Measurements from ENCODE around the gene KDM7A.
"Not testable (repeated sequence)": the region's sequence is repeated elsewhere in the genome, so short reads cannot be mapped to it uniquely, and the experiment has no call there.

KDM7A gene

DNA sequence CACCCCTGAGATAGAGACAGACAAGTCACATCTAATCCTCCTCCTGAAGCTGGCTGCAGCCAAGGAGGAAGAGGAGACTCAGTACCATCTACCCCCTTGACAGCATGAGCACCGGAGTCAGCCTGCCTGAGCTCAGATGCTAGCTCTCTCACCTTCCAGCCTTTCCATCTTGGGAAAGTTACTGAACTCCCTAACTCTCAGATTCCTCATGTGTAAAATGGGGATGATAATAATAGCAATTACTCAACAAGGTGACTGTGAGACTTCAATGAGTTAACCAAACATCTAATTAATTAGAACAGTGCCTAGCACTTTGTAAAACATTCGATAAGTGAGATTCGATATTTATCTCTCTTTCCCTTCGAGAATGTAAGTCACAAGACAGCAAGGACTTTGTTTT is 6.4 kb downstream of the KDM7A start:
- in situ Hi-C loops (cut with MboI; ENCODE audit: low pct_unique_long_range_greater_than_20kb, low sequenced_read_pairs), result no loop called here
- DNase-seq, result no peak

DNA sequence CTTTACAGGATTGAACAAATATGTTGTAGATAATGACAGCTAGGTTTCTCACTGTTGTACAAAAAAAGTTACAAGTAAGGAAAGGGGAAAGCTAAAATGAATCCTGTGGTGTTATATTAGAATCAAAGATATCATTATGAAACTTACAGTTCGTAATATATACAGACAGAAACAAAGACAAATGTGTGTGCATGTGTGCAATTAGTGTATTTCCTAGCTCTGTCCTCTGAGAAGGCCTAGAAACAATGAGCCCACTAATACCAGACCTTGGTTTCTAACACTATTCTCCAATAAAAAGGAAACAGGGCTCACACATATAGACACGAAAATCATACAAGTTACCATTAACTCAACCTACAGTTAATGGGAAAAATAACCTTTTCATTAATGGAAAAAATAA is 8.0 kb downstream of the KDM7A start:
- DNase-seq, result no peak
- in situ Hi-C loops (cut with MboI; ENCODE audit: low pct_unique_long_range_greater_than_20kb, low sequenced_read_pairs), result no loop called here

GRCh38 chr7:140165422-140165821 is 11.4 kb downstream of the KDM7A start:
- in situ Hi-C loops (cut with MboI; ENCODE audit: low pct_unique_long_range_greater_than_20kb, low sequenced_read_pairs), result no loop called here
- no peak for DNase-seq

GRCh38 chr7:140162081-140162480 is 14.7 kb downstream of the KDM7A start:
- in situ Hi-C loops (cut with MboI; ENCODE audit: low pct_unique_long_range_greater_than_20kb, low sequenced_read_pairs), result not testable (repeated sequence)
- DNase-seq, result peak; percentile 31

GRCh38 chr7:140161047-140161446 is 15.7 kb downstream of the KDM7A start:
- no peak for DNase-seq
- in situ Hi-C loops (cut with MboI; ENCODE audit: low pct_unique_long_range_greater_than_20kb, low sequenced_read_pairs), result no loop called here

DNA sequence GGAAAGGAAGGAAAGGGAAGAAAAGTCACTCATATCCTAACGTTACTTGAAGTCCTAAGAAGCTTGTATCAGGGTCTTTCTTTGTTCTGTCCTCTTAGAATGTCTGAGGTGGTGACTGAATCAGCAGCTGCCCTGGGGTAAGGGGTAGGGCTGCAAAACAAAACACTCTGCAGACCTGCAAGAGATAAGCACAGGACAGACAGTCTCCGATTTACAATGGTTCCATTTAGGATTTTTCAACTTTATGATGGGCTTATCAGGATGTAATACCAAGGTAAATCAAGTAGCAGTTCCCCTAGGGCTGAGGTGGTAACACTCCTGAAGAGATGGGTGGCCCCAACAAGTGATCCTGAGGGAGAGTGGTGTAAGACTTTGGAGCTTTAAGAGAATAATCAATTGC is 16.5 kb downstream of the KDM7A start:
- no peak for DNase-seq
- in situ Hi-C loops (cut with MboI; ENCODE audit: low pct_unique_long_range_greater_than_20kb, low sequenced_read_pairs), result no loop called here

DNA sequence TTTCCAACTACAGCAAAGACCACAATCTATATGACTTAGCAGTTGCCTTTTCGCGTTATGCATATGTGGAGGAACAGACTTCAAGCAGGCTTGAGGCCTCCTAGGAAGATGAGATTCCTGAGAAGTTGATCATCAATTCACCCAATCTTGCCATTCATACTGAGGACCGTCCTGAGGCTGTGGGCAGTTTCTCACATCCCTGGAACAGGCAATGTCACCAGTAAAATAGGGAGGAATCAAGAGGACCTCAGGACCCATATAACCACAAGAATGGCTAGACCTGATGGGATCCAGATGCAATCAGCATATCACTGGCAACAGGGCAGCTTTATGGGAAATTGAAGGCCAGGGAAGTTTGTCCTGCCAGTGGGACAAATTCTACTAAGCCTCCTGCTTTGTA is 17.3 kb downstream of the KDM7A start:
- no peak for DNase-seq
- in situ Hi-C loops (cut with MboI; ENCODE audit: low pct_unique_long_range_greater_than_20kb, low sequenced_read_pairs), result no loop called here

DNA sequence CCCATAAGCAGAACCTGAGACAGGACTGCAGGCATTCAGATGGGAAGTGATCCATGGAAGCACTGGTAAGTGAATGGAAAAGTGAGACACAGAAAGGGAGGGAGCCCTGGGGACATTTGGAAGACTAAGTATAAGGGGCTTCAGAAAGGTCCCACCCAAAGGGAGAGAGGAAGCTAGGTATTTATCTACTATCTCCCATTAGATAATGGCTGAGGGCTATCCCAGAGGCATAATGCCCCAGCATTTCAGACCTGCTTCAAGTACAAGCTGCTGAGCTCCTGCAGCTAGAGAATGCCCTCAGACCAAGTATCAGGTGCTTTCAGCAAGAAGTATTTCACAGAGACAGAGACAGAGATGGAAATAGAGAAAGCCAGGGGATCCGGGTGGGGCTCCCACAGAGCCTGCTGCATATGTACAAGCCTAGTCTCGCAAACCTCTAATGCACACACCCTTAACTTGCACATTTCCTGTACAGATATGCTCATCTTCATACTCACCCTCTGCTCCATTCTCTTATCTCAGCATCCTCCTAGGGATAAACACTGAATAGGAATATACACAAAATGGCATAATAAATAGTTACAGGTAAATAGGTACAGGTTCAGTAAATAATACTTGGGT is 20.2 kb downstream of the KDM7A start:
- in situ Hi-C loops (cut with MboI; ENCODE audit: low pct_unique_long_range_greater_than_20kb, low sequenced_read_pairs), result no loop called here

DNA sequence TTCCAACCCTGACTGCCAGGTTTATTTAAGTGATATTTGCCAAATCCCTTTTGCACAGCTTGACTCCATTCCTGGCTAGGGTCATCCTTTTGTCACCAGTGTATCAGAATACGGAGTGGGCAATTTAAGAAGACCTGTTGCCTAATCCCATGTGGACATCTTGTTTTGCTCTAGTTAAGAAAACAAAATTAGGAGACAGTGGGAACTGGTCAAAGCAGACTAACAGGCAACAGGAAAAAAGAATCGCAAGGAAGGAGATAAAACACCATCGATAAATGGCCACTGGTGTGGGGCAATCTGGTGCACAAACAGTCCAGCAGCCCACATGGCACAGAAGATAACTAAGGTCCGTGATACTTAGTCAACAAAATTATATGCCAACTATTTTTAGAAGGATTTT is 21.4 kb downstream of the KDM7A start:
- no peak for DNase-seq
- in situ Hi-C loops (cut with MboI; ENCODE audit: low pct_unique_long_range_greater_than_20kb, low sequenced_read_pairs), result no loop called here

More for the DNA sequence above, 20.2 kb downstream of the KDM7A start:
- DNase-seq, result no peak

DNA sequence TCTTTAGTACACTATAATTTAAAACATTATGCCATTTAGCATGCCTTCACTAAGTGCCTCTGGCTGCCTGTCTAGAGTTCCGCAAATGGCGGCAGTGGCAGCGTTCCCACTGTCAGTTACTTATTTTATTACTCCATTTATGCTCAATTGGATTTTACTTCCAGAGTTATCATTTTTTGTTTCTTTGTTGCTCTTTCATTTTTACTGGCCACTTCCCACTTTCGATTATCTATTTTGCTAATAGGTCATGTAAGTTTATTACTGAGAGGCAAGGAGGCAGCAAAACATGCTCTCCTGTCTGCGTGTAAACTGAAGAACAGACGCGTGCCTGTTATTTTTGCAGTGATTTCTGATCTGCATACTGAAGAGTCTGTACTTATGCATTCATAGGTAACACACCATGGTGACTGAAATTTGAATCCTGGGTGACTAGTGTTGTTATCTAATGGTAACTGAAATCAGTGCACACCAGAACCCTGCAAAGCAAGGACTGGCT is 23.1 kb downstream of the KDM7A start:
- in situ Hi-C loops (cut with MboI; ENCODE audit: low pct_unique_long_range_greater_than_20kb, low sequenced_read_pairs), result no loop called here
- no peak for DNase-seq

GRCh38 chr7:140146574-140146973 is 30.2 kb downstream of the KDM7A start:
- in situ Hi-C loops (cut with MboI; ENCODE audit: low pct_unique_long_range_greater_than_20kb, low sequenced_read_pairs), result no loop called here

GRCh38 chr7:140145709-140146108 is 31.1 kb downstream of the KDM7A start:
- in situ Hi-C loops (cut with MboI; ENCODE audit: low pct_unique_long_range_greater_than_20kb, low sequenced_read_pairs), result no loop called here
- DNase-seq, result no peak

More at GRCh38 chr7:140146574-140146973, 30.2 kb downstream of the KDM7A start:
- DNase-seq, result no peak

- in situ Hi-C loops (cut with MboI; ENCODE audit: low pct_unique_long_range_greater_than_20kb, low sequenced_read_pairs), result no loop called here
- DNase-seq, result no peak
Measured at GRCh38 chr7:140144821-140145220, 32.0 kb downstream of the KDM7A start.

DNA sequence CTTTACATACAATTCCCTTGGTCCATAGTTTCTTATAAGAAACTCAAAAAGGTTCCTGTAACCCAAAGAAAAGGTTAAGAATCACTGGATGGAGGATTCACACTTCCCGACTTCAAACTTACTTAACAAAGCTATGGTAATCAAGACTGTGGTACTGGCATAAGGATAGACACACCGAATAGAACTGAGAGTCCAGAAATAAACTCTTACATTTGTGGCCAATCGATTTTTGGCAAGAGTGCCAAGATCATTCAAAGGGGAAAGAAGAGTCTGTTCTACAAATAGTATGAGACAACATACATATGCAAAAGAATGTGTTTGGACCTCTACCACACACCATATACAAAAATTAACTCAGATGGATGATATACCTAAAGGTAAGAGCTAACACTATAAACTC is 32.8 kb downstream of the KDM7A start:
- no peak for DNase-seq
- in situ Hi-C loops (cut with MboI; ENCODE audit: low pct_unique_long_range_greater_than_20kb, low sequenced_read_pairs), result no loop called here

DNA sequence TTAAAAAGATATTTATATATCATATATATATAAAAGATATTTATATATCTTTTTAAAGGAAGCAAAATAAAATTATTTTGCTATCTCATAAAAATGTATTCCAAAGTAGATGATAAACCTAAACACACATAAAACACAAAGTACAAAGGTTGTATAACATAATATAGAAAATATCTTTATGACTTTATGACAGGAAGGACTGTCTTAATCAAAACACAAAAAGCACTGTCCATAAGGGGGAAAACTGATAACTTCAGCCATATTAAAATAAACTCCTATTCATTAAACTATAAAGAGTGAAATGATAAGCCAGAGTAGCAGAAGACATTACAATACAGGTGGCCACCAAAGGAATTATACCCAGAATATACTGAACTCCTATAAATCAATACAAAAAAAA is 34.8 kb downstream of the KDM7A start:
- DNase-seq, result no peak
- in situ Hi-C loops (cut with MboI; ENCODE audit: low pct_unique_long_range_greater_than_20kb, low sequenced_read_pairs), result no loop called here

- DNase-seq, result no peak
- in situ Hi-C loops (cut with MboI; ENCODE audit: low pct_unique_long_range_greater_than_20kb, low sequenced_read_pairs), result no loop called here
Measured at GRCh38 chr7:140141256-140141655, 35.5 kb downstream of the KDM7A start.

DNA sequence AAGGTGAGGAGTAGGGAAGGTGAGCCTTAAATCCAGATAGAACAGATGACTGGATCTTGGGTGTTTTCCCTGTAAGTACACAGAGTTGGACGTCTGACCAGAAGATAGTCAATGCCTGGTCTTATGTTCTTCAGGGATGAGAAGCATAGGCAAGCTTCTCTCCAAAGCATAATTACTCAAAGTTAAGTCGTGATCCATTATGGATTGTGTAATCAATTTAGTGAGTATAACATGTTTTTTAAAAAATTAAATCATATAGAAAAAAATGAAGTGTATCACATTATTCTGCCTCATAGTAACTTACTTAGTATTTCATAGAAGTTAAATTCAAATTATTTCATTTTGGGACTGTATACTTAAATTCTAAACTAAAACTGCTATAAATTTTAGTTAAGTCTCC is 39.7 kb downstream of the KDM7A start:
- in situ Hi-C loops (cut with MboI; ENCODE audit: low pct_unique_long_range_greater_than_20kb, low sequenced_read_pairs), result no loop called here
- DNase-seq, result no peak

DNA sequence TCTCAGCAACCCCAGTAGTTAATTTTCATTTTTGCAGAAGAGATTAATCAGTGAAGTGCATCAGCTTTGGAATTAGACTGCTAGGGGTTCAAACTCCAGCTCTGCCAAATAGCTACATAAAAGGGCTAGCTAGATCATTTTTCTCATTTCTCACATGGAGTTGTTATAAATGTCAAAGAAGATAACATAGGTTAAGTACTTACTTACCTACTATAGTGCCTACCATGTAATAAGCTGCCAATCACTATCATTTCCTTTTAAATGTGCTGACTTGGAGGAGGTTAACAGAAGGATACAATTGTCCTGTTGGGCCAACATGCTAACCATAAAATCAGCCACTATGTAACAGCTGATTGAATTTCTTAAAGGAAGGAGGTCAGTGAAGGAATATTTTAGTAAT is 40.7 kb downstream of the KDM7A start:
- in situ Hi-C loops (cut with MboI; ENCODE audit: low pct_unique_long_range_greater_than_20kb, low sequenced_read_pairs), result no loop called here

DNA sequence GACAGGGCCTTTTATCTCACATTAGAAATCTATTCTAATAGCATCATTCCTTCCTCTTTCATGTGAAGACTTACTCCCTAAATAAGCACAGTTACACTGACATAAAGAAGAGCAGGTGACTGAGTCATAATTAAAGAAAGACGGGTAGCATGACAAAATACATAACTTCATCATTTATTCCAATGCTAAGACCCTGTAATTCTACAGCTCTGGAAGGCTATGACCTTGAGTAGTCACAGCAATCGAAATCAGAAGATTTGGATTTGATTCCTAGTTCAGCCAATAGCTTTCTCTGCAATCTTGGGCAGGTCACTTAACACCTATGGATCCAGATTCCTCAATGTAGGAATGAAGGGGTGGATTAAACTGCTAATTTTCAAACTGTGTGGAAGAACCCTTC is 42.7 kb downstream of the KDM7A start:
- in situ Hi-C loops (cut with MboI; ENCODE audit: low pct_unique_long_range_greater_than_20kb, low sequenced_read_pairs), result no loop called here

More for the DNA sequence above, 40.7 kb downstream of the KDM7A start:
- no peak for DNase-seq

GRCh38 chr7:140127360-140128127 is 49.2 kb downstream of the KDM7A start:
- in situ Hi-C loops (cut with MboI; ENCODE audit: low pct_unique_long_range_greater_than_20kb, low sequenced_read_pairs), result no loop called here
- no peak for DNase-seq

More for the DNA sequence above, 42.7 kb downstream of the KDM7A start:
- no peak for DNase-seq

All from KBM-7 (cell line).